ENCODE results near the gene CLHC1.
"Not testable (repeated sequence)": the region's sequence is repeated elsewhere in the genome, so short reads cannot be mapped to it uniquely, and the experiment has no call there.

The CLHC1 gene

DNA sequence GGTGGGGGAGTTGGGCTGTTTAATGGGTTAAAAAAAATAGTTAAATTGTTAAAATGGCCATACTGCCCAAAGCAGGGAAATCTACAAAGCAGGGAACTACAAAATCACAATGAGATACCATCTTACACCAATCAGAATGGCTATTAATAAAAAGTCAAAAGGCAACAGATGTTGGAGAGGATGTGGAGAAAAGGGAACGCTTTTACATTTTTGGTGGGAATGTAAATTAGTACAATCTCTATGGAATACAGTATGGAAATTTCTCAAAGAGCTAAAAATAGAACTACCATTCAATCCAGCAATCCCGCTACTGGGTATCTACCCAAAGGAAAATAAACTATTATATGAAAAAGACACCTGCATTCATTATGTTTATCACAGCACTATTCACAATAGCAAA lies 27.1 kb downstream of the CLHC1 start:
- no peak for DNase-seq (ENCODE audit: low read depth)
- TF ChIP-seq, protein P1, sequence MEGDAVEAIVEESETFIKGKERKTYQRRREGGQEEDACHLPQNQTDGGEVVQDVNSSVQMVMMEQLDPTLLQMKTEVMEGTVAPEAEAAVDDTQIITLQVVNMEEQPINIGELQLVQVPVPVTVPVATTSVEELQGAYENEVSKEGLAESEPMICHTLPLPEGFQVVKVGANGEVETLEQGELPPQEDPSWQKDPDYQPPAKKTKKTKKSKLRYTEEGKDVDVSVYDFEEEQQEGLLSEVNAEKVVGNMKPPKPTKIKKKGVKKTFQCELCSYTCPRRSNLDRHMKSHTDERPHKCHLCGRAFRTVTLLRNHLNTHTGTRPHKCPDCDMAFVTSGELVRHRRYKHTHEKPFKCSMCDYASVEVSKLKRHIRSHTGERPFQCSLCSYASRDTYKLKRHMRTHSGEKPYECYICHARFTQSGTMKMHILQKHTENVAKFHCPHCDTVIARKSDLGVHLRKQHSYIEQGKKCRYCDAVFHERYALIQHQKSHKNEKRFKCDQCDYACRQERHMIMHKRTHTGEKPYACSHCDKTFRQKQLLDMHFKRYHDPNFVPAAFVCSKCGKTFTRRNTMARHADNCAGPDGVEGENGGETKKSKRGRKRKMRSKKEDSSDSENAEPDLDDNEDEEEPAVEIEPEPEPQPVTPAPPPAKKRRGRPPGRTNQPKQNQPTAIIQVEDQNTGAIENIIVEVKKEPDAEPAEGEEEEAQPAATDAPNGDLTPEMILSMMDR (conservative IDR thresholded peaks at IDR 0.05; ENCODE audit: low read length): no peak

DNA sequence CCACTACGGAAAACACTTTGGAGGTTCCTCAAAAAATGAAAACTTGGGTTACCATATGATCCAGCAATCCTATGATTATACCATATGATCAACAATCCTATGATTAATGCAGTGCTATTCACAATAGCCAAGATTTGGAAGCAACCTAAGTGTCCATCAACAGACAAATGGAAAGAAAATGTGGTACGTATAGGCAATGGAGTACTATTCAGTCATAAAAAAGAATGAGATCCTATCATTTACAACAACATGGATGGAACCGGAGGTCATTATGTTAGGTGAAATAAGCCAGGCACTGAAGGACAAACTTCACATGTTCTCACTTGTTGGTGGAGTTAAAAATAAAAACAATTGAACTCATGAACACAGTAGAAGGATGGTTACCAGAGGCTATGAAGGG lies 27.6 kb downstream of the CLHC1 start:
- TF ChIP-seq, protein P1 (conservative IDR thresholded peaks at IDR 0.05; ENCODE audit: low read length): no peak
- H3K4me3 ChIP-seq (ENCODE audit: low read length): no peak overlapping the region
- DNase-seq (ENCODE audit: low read depth): no peak

More for the DNA sequence above, 27.1 kb downstream of the CLHC1 start:
- no peak overlapping the region for H3K4me3 ChIP-seq (ENCODE audit: low read length)

DNA sequence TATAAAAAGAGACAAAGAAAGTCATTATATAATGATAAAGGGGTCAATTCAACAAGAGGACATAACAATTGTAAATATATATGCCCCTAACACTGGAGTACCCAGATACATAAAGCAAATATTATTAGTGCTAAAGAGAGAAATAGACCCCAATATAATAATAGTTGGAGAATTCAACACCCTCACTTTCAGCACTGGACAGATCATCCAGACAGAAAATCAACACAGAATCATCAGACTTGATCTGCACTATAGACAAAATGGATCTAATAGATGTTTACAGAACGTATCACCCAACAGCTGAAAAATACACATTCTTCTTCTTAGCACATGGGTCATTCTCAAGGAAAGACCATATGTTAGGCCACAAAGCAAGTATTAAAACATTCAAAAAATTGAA lies 31.7 kb downstream of the CLHC1 start:
- TF ChIP-seq, protein P1 (conservative IDR thresholded peaks at IDR 0.05; ENCODE audit: low read length): no peak
- DNase-seq (ENCODE audit: low read depth): no peak
- H3K4me3 ChIP-seq (ENCODE audit: low read length): no peak overlapping the region

DNA sequence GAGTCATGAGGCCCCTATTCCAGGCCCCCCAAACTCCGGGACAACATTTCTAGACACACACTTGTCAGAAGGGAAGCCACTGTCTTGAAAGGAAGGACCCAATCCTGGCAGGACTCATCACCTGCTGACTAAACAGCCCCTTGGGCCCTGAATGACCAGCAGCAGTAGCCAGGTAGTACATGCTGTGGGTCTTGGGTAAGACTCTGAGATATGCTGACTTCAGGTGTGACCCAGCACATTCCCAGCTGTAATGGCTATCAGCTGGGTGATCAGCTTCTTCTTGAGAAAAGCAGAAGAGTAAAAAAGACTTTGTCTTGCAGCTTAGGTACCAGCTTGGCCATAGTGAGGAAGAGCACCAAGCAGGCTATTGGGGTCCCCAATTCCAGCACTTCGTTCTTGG lies 35.6 kb downstream of the CLHC1 start:
- DNase-seq (ENCODE audit: low read depth): no peak
- no peak overlapping the region for H3K4me3 ChIP-seq (ENCODE audit: low read length)
- TF ChIP-seq, protein P1 (conservative IDR thresholded peaks at IDR 0.05; ENCODE audit: low read length): no peak

DNA sequence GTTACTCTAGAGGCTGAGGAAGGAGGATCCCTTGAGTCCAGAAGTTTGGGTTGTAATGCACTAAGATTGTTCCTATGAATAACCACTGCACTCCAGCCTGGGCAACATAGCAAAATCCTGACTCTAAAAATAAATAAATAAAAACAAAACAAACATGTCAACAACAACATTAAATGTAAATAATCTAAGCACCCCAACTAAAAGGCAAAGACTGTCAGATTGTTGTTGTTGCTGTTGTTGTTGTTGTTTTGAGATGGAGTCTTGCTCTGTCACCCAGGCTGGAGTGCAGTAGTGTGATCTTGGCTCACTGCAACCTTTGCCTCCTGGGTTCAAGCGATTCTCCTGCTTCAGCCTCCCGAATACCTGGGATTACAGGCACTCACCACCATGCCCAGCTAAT lies 40.2 kb downstream of the CLHC1 start:
- not testable (repeated sequence) for H3K4me3 ChIP-seq (ENCODE audit: low read length)

DNA sequence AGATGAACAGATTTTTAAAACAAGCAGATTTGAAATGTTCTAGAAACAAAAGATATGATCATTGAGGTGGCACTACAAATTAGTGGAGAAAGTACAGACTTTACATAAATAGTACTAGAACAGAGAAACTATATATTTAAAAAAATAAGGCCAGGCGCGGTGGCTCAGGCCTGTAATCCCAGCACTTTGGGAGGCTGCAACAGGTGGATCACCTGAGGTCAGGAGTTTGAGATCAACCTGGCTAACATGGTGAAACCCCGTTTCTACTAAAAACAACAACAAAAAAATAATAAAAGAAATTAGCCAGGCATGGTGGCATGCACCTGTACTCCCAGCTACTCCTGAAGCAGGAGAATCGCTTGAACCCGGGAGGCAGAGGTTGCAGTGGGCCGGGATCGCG lies 45.3 kb downstream of the CLHC1 start:
- not testable (repeated sequence) for DNase-seq (ENCODE audit: low read depth); H3K4me3 ChIP-seq (ENCODE audit: low read length)

More for the DNA sequence above, 40.2 kb downstream of the CLHC1 start:
- DNase-seq (ENCODE audit: low read depth): not testable (repeated sequence)

DNA sequence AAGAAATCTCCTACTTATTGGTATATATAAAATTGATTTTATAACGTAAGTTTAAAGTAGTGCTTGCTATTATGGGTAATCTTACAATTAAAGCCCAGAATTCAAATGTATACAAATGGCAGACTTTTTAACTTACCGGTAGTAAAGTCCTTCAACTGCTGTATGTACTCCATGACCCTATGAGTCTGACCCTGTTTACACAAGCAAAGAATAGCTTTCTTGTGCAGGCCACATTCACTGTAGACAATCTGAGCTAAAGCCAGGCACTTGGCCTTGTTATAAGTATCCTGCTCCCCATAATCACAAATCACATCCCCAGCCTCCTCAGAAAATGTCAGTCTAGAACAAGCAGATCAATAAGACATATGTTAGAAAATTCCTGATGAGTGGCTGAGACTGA lies 51.7 kb downstream of the CLHC1 start:
- H3K4me3 ChIP-seq (ENCODE audit: low read length): no peak overlapping the region
- TF ChIP-seq, protein P1 (conservative IDR thresholded peaks at IDR 0.05; ENCODE audit: low read length): no peak
- no peak for DNase-seq (ENCODE audit: low read depth)

DNA sequence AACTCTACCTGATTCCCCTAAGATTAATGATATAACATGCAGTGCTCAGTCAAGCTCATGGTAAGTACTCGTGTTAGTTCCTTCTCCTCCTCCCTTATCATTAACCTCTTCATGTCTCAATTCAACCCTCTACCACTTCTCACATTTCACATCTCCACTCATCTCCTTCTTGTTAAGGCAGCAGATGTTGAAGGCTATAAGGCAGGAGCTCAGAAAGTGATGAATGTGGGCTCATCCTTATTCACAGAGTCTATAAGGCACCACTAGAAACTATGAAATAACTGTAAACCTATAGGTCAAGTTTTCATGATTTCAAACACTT lies 56.0 kb downstream of the CLHC1 start:
- DNase-seq (ENCODE audit: low read depth): no peak
- H3K4me3 ChIP-seq (ENCODE audit: low read length): no peak overlapping the region
- TF ChIP-seq, protein P1 (conservative IDR thresholded peaks at IDR 0.05; ENCODE audit: low read length): no peak
